C4-2B (cell line): ENCODE results near the gene TNRC6B.

Experiments
- H3K27ac ChIP-seq: fragments of 450-650 bp; 2 replicates; pipeline ENCODE4 v1.5.1; 2017
- CTCF ChIP-seq: fragments of 450-650 bp; conservative IDR thresholded peaks from 2 replicates; pipeline ENCODE4 v1.5.1; 2017; ENCODE audit warnings: mild to moderate bottlenecking
- ZFX ChIP-seq: fragments of 450-650 bp; IDR thresholded peaks from 2 replicates; pipeline ENCODE4 v1.6.1; 2017

Gene TNRC6B

GRCh38 chr22:40244586-40244985 lies 66.9 kb downstream of the TNRC6B start:
- TF ChIP-seq CTCF (no peak), ZFX (no peak)

GRCh38 chr22:40247976-40248375 lies 70.3 kb downstream of the TNRC6B start:
- TF ChIP-seq CTCF (no peak), ZFX (no peak)
- no peak overlapping the region for H3K27ac ChIP-seq

More at GRCh38 chr22:40244586-40244985, 66.9 kb downstream of the TNRC6B start:
- H3K27ac ChIP-seq, result no peak overlapping the region

- TF ChIP-seq CTCF (no peak), ZFX (no peak)
- no peak overlapping the region for H3K27ac ChIP-seq
Measured at GRCh38 chr22:40249286-40249685, 71.6 kb downstream of the TNRC6B start.

GRCh38 chr22:40250608-40251007 lies 72.9 kb downstream of the TNRC6B start:
- no peak overlapping the region for H3K27ac ChIP-seq
- TF ChIP-seq ZFX (no peak), CTCF (no peak)

- TF ChIP-seq CTCF, result no peak
- TF ChIP-seq ZFX, result no peak
- H3K27ac ChIP-seq, result no peak overlapping the region
Measured at GRCh38 chr22:40251106-40251505, 73.4 kb downstream of the TNRC6B start.

GRCh38 chr22:40252146-40252545 lies 74.4 kb downstream of the TNRC6B start:
- no peak for TF ChIP-seq ZFX
- TF ChIP-seq CTCF, result no peak
- H3K27ac ChIP-seq, result no peak overlapping the region

- no peak overlapping the region for H3K27ac ChIP-seq
- TF ChIP-seq CTCF (no peak), ZFX (no peak)
Measured at GRCh38 chr22:40256516-40256915, 78.8 kb downstream of the TNRC6B start.
